Natural killer cell treated with Interleukin-12 subunit alpha and Interleukin-12 subunit beta and Interleukin-15 and Interleukin-18, amount 100 ng/mL, for 72 hours (primary cell): Measurements from ENCODE around the gene DYRK1B. TPM values are rescaled to one million over a fixed set of nuclear protein-coding genes. Genes with fewer than 3 reads are reported as not detected.
"Not testable (repeated sequence)": the region's sequence is repeated elsewhere in the genome, so short reads cannot be mapped to it uniquely, and the experiment has no call there.

Experiments used
- ATAC-seq, 2 donors: fragments of 150-1000 bp; cut with Tn5 transposase in 1 of 2; sonication (Bioruptor Pico), chemical (Tn5 transposase) in 1 of 2; 2 replicates each; pipeline ENCODE4 v1.10.0; 2021
- DNase-seq: peaks from one replicate; pipeline ENCODE4 v3.0.0; 2022; ENCODE audit warnings: low spot score
- H3K27ac Mint-ChIP-seq, 2 donors: 1 replicate in 1 of 2; 2 replicates in 1 of 2; pipeline ENCODE4 v1.8.0; 2022; ENCODE audit warnings: mixed read lengths in 2 of 2, mild to moderate bottlenecking in 1 of 2, moderate library complexity in 1 of 2
- H3K27me3 Mint-ChIP-seq, 2 donors: 1 replicate in 1 of 2; 2 replicates in 1 of 2; pipeline ENCODE4 v1.8.0; 2022; ENCODE audit warnings: mixed read lengths in 2 of 2
- H3K36me3 Mint-ChIP-seq: one replicate; pipeline ENCODE4 v1.8.0; 2022; ENCODE audit warnings: mixed read lengths
- H3K4me1 Mint-ChIP-seq, 2 donors: 1 replicate in 1 of 2; 2 replicates in 1 of 2; pipeline ENCODE4 v1.8.0; 2022; ENCODE audit warnings: low read depth in 2 of 2, mixed read lengths in 2 of 2, mild to moderate bottlenecking in 1 of 2
- H3K4me3 Mint-ChIP-seq: one replicate; pipeline ENCODE4 v1.8.0; 2022; ENCODE audit warnings: mixed read lengths
- H3K9me3 Mint-ChIP-seq: 2 replicates; pipeline ENCODE4 v1.8.0; 2022; ENCODE audit warnings: mixed read lengths
- total RNA-seq, 2 donors: library from RNA; stranded (reverse); gene quantifications; one replicate each; pipeline ENCODE4 v1.2.3, GENCODE V29; 2022

The DYRK1B gene
- total RNA-seq, result 10 to 100 TPM in 1 of 2 donors, 1 to 10 TPM in 1; 7.5 to 10.5 TPM

GRCh38 chr19:39833464-39834286 is at the start of gene DYRK1B:
Gene DYRK1B (minus strand): TSS chr19:39834162. CDS start chr19:39831867, 2,295 bp downstream.
- Mint-ChIP-seq H3K9me3 (no peaks in the 10 kb centered on the region), H3K27ac (peak within 1 kb of the TSS; percentile 78 to 87), H3K4me3 (peak within 1 kb of the TSS; percentile 78), H3K27me3 (no peaks in the 10 kb centered on the region), H3K36me3 (peaks cover 19% of the 10 kb centered on the region), H3K4me1 (peaks cover 35 to 38% of the 10 kb centered on the region in 2 donors)
- DNase-seq, result peak; percentile 95
- peak; percentile 94 to 96 for ATAC-seq

GRCh38 chr19:39882645-39883044 is 48.7 kb upstream of the DYRK1B start:
- H3K4me3 Mint-ChIP-seq, H3K27me3 Mint-ChIP-seq, H3K36me3 Mint-ChIP-seq, DNase-seq, H3K9me3 Mint-ChIP-seq, ATAC-seq, H3K4me1 Mint-ChIP-seq: not testable (repeated sequence)
- peak overlapping the region in 1 of 2 donors; percentile 26 for H3K27ac Mint-ChIP-seq

- DNase-seq, H3K36me3 Mint-ChIP-seq, H3K27me3 Mint-ChIP-seq, H3K27ac Mint-ChIP-seq, H3K4me1 Mint-ChIP-seq, H3K4me3 Mint-ChIP-seq, H3K9me3 Mint-ChIP-seq: not testable (repeated sequence)
- ATAC-seq, result peak; percentile 64 to 82
Measured at GRCh38 chr19:39881495-39882110, 47.6 kb upstream of the DYRK1B start.

- ATAC-seq, H3K27me3 Mint-ChIP-seq, H3K27ac Mint-ChIP-seq, DNase-seq, H3K4me3 Mint-ChIP-seq, H3K9me3 Mint-ChIP-seq, H3K4me1 Mint-ChIP-seq, H3K36me3 Mint-ChIP-seq: not testable (repeated sequence)
Measured at GRCh38 chr19:39880241-39880640, 46.3 kb upstream of the DYRK1B start.

GRCh38 chr19:39879796-39880195 is 45.8 kb upstream of the DYRK1B start:
- not testable (repeated sequence) for DNase-seq, H3K36me3 Mint-ChIP-seq, H3K27ac Mint-ChIP-seq, H3K4me3 Mint-ChIP-seq, H3K9me3 Mint-ChIP-seq, H3K4me1 Mint-ChIP-seq, ATAC-seq, H3K27me3 Mint-ChIP-seq

- DNase-seq, H3K36me3 Mint-ChIP-seq, H3K27me3 Mint-ChIP-seq, ATAC-seq, H3K27ac Mint-ChIP-seq, H3K9me3 Mint-ChIP-seq, H3K4me1 Mint-ChIP-seq, H3K4me3 Mint-ChIP-seq: not testable (repeated sequence)
Measured at GRCh38 chr19:39878866-39879265, 44.9 kb upstream of the DYRK1B start.

GRCh38 chr19:39878398-39878797 is 44.4 kb upstream of the DYRK1B start:
- no peaks in the 10 kb centered on the region for H3K27me3 Mint-ChIP-seq
- no peaks in the 10 kb centered on the region for H3K36me3 Mint-ChIP-seq
- H3K27ac Mint-ChIP-seq, result no peak overlapping the region
- H3K4me1 Mint-ChIP-seq, result peaks cover 0 to 5% of the 10 kb centered on the region in 2 donors
- DNase-seq (no peak), ATAC-seq (no peak)
- H3K4me3 Mint-ChIP-seq, result no peak overlapping the region
- H3K9me3 Mint-ChIP-seq, result no peaks in the 10 kb centered on the region

- not testable (repeated sequence) for DNase-seq, H3K9me3 Mint-ChIP-seq, H3K4me3 Mint-ChIP-seq, ATAC-seq, H3K27ac Mint-ChIP-seq, H3K27me3 Mint-ChIP-seq, H3K4me1 Mint-ChIP-seq, H3K36me3 Mint-ChIP-seq
Measured at GRCh38 chr19:39877982-39878381, 44.0 kb upstream of the DYRK1B start.

- H3K36me3 Mint-ChIP-seq, H3K4me1 Mint-ChIP-seq, DNase-seq, H3K4me3 Mint-ChIP-seq, H3K9me3 Mint-ChIP-seq, H3K27me3 Mint-ChIP-seq, H3K27ac Mint-ChIP-seq: not testable (repeated sequence)
- peak in 1 of 2 donors; percentile 41 for ATAC-seq
Measured at GRCh38 chr19:39877488-39877887, 43.5 kb upstream of the DYRK1B start.

- not testable (repeated sequence) for ATAC-seq, H3K27ac Mint-ChIP-seq, H3K27me3 Mint-ChIP-seq, H3K4me3 Mint-ChIP-seq, H3K9me3 Mint-ChIP-seq, H3K4me1 Mint-ChIP-seq, H3K36me3 Mint-ChIP-seq, DNase-seq
Measured at GRCh38 chr19:39876486-39876885, 42.5 kb upstream of the DYRK1B start.

- H3K9me3 Mint-ChIP-seq, H3K4me1 Mint-ChIP-seq, ATAC-seq, H3K4me3 Mint-ChIP-seq, H3K36me3 Mint-ChIP-seq, H3K27me3 Mint-ChIP-seq, H3K27ac Mint-ChIP-seq, DNase-seq: not testable (repeated sequence)
Measured at GRCh38 chr19:39875401-39875864, 41.5 kb upstream of the DYRK1B start.

- Mint-ChIP-seq H3K36me3 (no peaks in the 10 kb centered on the region), H3K27me3 (no peaks in the 10 kb centered on the region), H3K27ac (no peak overlapping the region), H3K4me1 (no peaks in the 10 kb centered on the region), H3K9me3 (no peaks in the 10 kb centered on the region), H3K4me3 (no peak overlapping the region)
- DNase-seq (no peak), ATAC-seq (no peak)
Measured at GRCh38 chr19:39874404-39874803, 40.4 kb upstream of the DYRK1B start.

GRCh38 chr19:39873385-39873784 is 39.4 kb upstream of the DYRK1B start:
- no peak overlapping the region for H3K27ac Mint-ChIP-seq
- H3K4me1 Mint-ChIP-seq, result no peaks in the 10 kb centered on the region
- DNase-seq (no peak), ATAC-seq (no peak)
- no peak overlapping the region for H3K4me3 Mint-ChIP-seq
- H3K27me3 Mint-ChIP-seq, result no peaks in the 10 kb centered on the region
- H3K36me3 Mint-ChIP-seq, result no peaks in the 10 kb centered on the region
- no peaks in the 10 kb centered on the region for H3K9me3 Mint-ChIP-seq
